Neural cell (in vitro differentiated cells): ENCODE data around the gene FOXO1. TPM values are rescaled to one million over a fixed set of nuclear protein-coding genes. Genes with fewer than 3 reads are reported as not detected.

ENCODE experiments used
- H2AFZ ChIP-seq: fragments of 200-600, 300-800 bp; sonication (generic), shearing (Covaris generic); 2 replicates; pipeline ENCODE4 v1.6.0; 2014; ENCODE audit warnings: low read depth, mild to moderate bottlenecking, antibody characterized with exemption, low read length, moderate library complexity
- H3F3A ChIP-seq: fragments of 200-600 bp; shearing (Covaris generic); 2 replicates; pipeline ENCODE4 v1.6.1; 2016; ENCODE audit warnings: mild to moderate bottlenecking, moderate library complexity, mixed read lengths, antibody characterized with exemption, low read length; ENCODE audit not compliant: insufficient read depth, poor library complexity, severe bottlenecking
- H3K27ac ChIP-seq: fragments of 200-600, 300-800 bp; sonication (generic), shearing (Covaris generic); 2 replicates; pipeline ENCODE4 v1.5.1; 2014; ENCODE audit warnings: mild to moderate bottlenecking, low read length, moderate library complexity
- H3K27me3 ChIP-seq: fragments of 300-800, 200-600 bp; sonication (generic), shearing (Covaris generic); 2 replicates; pipeline ENCODE4 v1.6.0; 2014; ENCODE audit warnings: mild to moderate bottlenecking, low read depth, low read length, moderate library complexity; ENCODE audit not compliant: insufficient read depth
- H3K36me3 ChIP-seq: fragments of 300-800, 200-600 bp; sonication (generic), shearing (Covaris generic); 2 replicates; pipeline ENCODE4 v1.5.1; 2014; ENCODE audit warnings: mild to moderate bottlenecking, antibody characterized with exemption, low read length, moderate library complexity; ENCODE audit not compliant: insufficient read depth
- H3K4me2 ChIP-seq: fragments of 300-800, 200-600 bp; sonication (generic), shearing (Covaris generic); 2 replicates; pipeline ENCODE4 v1.6.0; 2014; ENCODE audit warnings: mild to moderate bottlenecking, low read length
- H3K4me3 ChIP-seq: fragments of 300-800, 200-600 bp; sonication (generic), shearing (Covaris generic); 2 replicates; pipeline ENCODE4 v1.5.1; 2014; ENCODE audit warnings: mild to moderate bottlenecking, low read length, moderate library complexity
- H3K79me2 ChIP-seq: fragments of 200-600 bp; shearing (Covaris generic); replicated peaks from 2 replicates; pipeline ENCODE4 v1.6.0; 2014; ENCODE audit warnings: mild to moderate bottlenecking, low read length, moderate library complexity; ENCODE audit not compliant: insufficient read depth
- H3K9ac ChIP-seq: fragments of 300-800, 200-600 bp; sonication (generic), shearing (Covaris generic); 2 replicates; pipeline ENCODE4 v1.6.1; 2016; ENCODE audit warnings: mild to moderate bottlenecking, low read length, mixed read lengths
- H3K9me2 ChIP-seq: fragments of 200-600 bp; shearing (Covaris generic); 2 replicates; pipeline ENCODE4 v1.6.1; 2016; ENCODE audit warnings: mild to moderate bottlenecking, low read length, mixed read lengths; ENCODE audit not compliant: insufficient read depth
- H3K9me3 ChIP-seq: fragments of 200-600, 300-800 bp; sonication (generic), shearing (Covaris generic); 2 replicates; pipeline ENCODE4 v1.6.1; 2016; ENCODE audit warnings: mild to moderate bottlenecking, mixed run types, low read length, moderate library complexity, mixed read lengths
- H4K20me1 ChIP-seq: fragments of 200-600 bp; shearing (Covaris generic); 2 replicates; pipeline ENCODE4 v1.6.1; 2016; ENCODE audit warnings: mild to moderate bottlenecking, mixed run types; ENCODE audit not compliant: insufficient read depth
- EP300 ChIP-seq: fragments of 450-650 bp; conservative IDR thresholded peaks from 2 replicates; pipeline ENCODE4 v1.6.1; 2014; ENCODE audit warnings: antibody characterized with exemption, mild to moderate bottlenecking, moderate library complexity; ENCODE audit not compliant: poor library complexity, severe bottlenecking
- EZH2 ChIP-seq: fragments of 200-600, 300-800 bp; shearing (Covaris generic), sonication (generic); IDR thresholded peaks from 2 replicates; pipeline ENCODE4 v1.6.1; 2014; ENCODE audit warnings: antibody characterized with exemption, low read length, borderline replicate concordance, mild to moderate bottlenecking; ENCODE audit not compliant: insufficient read depth, poor library complexity, severe bottlenecking
- MXI1 ChIP-seq: fragments of 450-650 bp; conservative IDR thresholded peaks from 2 replicates; pipeline ENCODE4 v1.6.1; 2014; ENCODE audit warnings: antibody characterized with exemption, mild to moderate bottlenecking; ENCODE audit not compliant: poor library complexity, severe bottlenecking
- POLR2AphosphoS5 ChIP-seq: IDR thresholded peaks from 2 replicates; pipeline ENCODE4 v1.6.1; 2012
- RAD21 ChIP-seq: fragments of 450-650 bp; conservative IDR thresholded peaks from 2 replicates; pipeline ENCODE4 v1.6.1; 2014; ENCODE audit warnings: antibody characterized with exemption, mild to moderate bottlenecking, moderate library complexity
- SMC3 ChIP-seq: fragments of 450-650 bp; conservative IDR thresholded peaks from 2 replicates; pipeline ENCODE4 v1.6.1; 2014; ENCODE audit warnings: antibody characterized with exemption, mild to moderate bottlenecking, moderate library complexity; ENCODE audit not compliant: poor library complexity
- TAF1 ChIP-seq: IDR thresholded peaks from 2 replicates; pipeline ENCODE4 v1.6.1; 2012; ENCODE audit warnings: low read depth
- polyA plus RNA-seq: library from polyadenylated mRNA; depleted of rRNA; stranded (reverse); fragments of >200 nt; gene quantifications from 2 replicates; pipeline ENCODE4 v1.2.3, GENCODE V29; 2014
- TF ChIP-seq, protein P1 (sequence below): IDR thresholded peaks from 2 replicates; pipeline ENCODE4 v1.6.1; 2012; ENCODE audit warnings: borderline replicate concordance
- TF ChIP-seq, protein P2 (sequence below): fragments of 450-650 bp; IDR thresholded peaks from 2 replicates; pipeline ENCODE4 v1.5.1; 2014; ENCODE audit warnings: antibody characterized with exemption, mild to moderate bottlenecking, moderate library complexity; ENCODE audit not compliant: poor library complexity, severe bottlenecking

Gene FOXO1
- polyA plus RNA-seq, 1 donor from 2014 or later: 1.2 TPM

- no peaks in the 10 kb centered on the region for H3K79me2 ChIP-seq
- H3F3A ChIP-seq: no peaks in the 10 kb centered on the region
- no peak overlapping the region for H3K9ac ChIP-seq
- H3K36me3 ChIP-seq: no peaks in the 10 kb centered on the region
- H3K4me3 ChIP-seq: no peak overlapping the region
- H3K9me3 ChIP-seq: no peaks in the 10 kb centered on the region
- H3K27ac ChIP-seq: no peak overlapping the region
- H3K9me2 ChIP-seq: no peaks in the 10 kb centered on the region
- no peak overlapping the region for H2AFZ ChIP-seq
- H3K27me3 ChIP-seq: no peaks in the 10 kb centered on the region
- no peak overlapping the region for H3K4me2 ChIP-seq
- H4K20me1 ChIP-seq: no peaks in the 10 kb centered on the region
- TF ChIP-seq, protein P1, sequence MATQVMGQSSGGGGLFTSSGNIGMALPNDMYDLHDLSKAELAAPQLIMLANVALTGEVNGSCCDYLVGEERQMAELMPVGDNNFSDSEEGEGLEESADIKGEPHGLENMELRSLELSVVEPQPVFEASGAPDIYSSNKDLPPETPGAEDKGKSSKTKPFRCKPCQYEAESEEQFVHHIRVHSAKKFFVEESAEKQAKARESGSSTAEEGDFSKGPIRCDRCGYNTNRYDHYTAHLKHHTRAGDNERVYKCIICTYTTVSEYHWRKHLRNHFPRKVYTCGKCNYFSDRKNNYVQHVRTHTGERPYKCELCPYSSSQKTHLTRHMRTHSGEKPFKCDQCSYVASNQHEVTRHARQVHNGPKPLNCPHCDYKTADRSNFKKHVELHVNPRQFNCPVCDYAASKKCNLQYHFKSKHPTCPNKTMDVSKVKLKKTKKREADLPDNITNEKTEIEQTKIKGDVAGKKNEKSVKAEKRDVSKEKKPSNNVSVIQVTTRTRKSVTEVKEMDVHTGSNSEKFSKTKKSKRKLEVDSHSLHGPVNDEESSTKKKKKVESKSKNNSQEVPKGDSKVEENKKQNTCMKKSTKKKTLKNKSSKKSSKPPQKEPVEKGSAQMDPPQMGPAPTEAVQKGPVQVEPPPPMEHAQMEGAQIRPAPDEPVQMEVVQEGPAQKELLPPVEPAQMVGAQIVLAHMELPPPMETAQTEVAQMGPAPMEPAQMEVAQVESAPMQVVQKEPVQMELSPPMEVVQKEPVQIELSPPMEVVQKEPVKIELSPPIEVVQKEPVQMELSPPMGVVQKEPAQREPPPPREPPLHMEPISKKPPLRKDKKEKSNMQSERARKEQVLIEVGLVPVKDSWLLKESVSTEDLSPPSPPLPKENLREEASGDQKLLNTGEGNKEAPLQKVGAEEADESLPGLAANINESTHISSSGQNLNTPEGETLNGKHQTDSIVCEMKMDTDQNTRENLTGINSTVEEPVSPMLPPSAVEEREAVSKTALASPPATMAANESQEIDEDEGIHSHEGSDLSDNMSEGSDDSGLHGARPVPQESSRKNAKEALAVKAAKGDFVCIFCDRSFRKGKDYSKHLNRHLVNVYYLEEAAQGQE: no peak
- no peak for TF ChIP-seq SMC3
These were observed 60.9 kb downstream of the FOXO1 start for GRCh38 chr13:40605573-40605972.

DNA sequence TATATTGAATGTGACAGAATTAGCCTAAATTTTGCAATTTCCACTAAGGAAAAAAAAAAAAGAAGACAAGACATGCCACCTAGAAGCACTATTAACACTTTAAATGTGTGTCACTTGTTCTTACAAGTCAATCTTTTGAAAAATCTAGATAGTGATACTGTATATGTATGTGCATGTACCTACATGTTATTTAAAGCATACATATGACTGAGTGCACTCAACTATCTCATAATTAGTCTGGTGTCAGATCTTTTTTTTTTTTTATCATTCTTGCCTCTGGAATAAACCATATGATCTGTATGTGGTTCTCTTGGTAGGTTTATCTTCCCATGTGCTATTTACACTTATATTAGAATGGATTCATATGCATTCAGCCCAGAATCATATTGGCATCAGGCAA is 62.3 kb downstream of the FOXO1 start:
- Histone ChIP-seq H3K36me3 (no peaks in the 10 kb centered on the region), H2AFZ (no peak overlapping the region), H3K4me2 (no peak overlapping the region), H4K20me1 (no peaks in the 10 kb centered on the region), H3K27me3 (no peaks in the 10 kb centered on the region), H3K9me2 (no peaks in the 10 kb centered on the region), H3K79me2 (no peaks in the 10 kb centered on the region), H3K27ac (no peak overlapping the region), H3K9ac (no peak overlapping the region), H3K4me3 (no peak overlapping the region), H3F3A (no peaks in the 10 kb centered on the region), H3K9me3 (no peaks in the 10 kb centered on the region)
- no peak for TF ChIP-seq TAF1

- no peak overlapping the region for H3K4me3 ChIP-seq
- no peak overlapping the region for H3K9ac ChIP-seq
- H4K20me1 ChIP-seq: no peaks in the 10 kb centered on the region
- H3K27me3 ChIP-seq: no peaks in the 10 kb centered on the region
- no peaks in the 10 kb centered on the region for H3K36me3 ChIP-seq
- no peaks in the 10 kb centered on the region for H3K9me3 ChIP-seq
- no peaks in the 10 kb centered on the region for H3K79me2 ChIP-seq
- no peak overlapping the region for H3K27ac ChIP-seq
- H2AFZ ChIP-seq: no peak overlapping the region
- TF ChIP-seq MXI1 (no peak), EP300 (no peak), SMC3 (no peak)
- no peak overlapping the region for H3K4me2 ChIP-seq
- H3F3A ChIP-seq: no peaks in the 10 kb centered on the region
- no peaks in the 10 kb centered on the region for H3K9me2 ChIP-seq
These were observed 66.2 kb downstream of the FOXO1 start for GRCh38 chr13:40600149-40600751.

- Histone ChIP-seq H3F3A (no peaks in the 10 kb centered on the region), H3K4me2 (no peak overlapping the region), H3K9me3 (no peaks in the 10 kb centered on the region), H3K4me3 (no peak overlapping the region), H3K9ac (no peak overlapping the region), H3K36me3 (no peaks in the 10 kb centered on the region), H3K79me2 (no peaks in the 10 kb centered on the region), H2AFZ (no peak overlapping the region), H3K27ac (no peak overlapping the region), H3K9me2 (no peaks in the 10 kb centered on the region), H3K27me3 (no peaks in the 10 kb centered on the region), H4K20me1 (no peaks in the 10 kb centered on the region)
- TF ChIP-seq POLR2AphosphoS5: no peak
- TF ChIP-seq, protein P2, sequence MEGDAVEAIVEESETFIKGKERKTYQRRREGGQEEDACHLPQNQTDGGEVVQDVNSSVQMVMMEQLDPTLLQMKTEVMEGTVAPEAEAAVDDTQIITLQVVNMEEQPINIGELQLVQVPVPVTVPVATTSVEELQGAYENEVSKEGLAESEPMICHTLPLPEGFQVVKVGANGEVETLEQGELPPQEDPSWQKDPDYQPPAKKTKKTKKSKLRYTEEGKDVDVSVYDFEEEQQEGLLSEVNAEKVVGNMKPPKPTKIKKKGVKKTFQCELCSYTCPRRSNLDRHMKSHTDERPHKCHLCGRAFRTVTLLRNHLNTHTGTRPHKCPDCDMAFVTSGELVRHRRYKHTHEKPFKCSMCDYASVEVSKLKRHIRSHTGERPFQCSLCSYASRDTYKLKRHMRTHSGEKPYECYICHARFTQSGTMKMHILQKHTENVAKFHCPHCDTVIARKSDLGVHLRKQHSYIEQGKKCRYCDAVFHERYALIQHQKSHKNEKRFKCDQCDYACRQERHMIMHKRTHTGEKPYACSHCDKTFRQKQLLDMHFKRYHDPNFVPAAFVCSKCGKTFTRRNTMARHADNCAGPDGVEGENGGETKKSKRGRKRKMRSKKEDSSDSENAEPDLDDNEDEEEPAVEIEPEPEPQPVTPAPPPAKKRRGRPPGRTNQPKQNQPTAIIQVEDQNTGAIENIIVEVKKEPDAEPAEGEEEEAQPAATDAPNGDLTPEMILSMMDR: no peak
- no peak for TF ChIP-seq SMC3
- no peak for TF ChIP-seq TAF1
- no peak for TF ChIP-seq MXI1
- TF ChIP-seq EP300: no peak
- TF ChIP-seq, protein P1: no peak
- TF ChIP-seq RAD21: no peak
- no peak for TF ChIP-seq EZH2
These were observed 66.7 kb downstream of the FOXO1 start for GRCh38 chr13:40599747-40600146.
